DOHH2 (cell line): ENCODE data around the gene SPOUT1.
A peak's percentile ranks its signal among the peaks of the same experiment; 100 is the strongest.
"Not testable (repeated sequence)": the region's sequence is repeated elsewhere in the genome, so short reads cannot be mapped to it uniquely, and the experiment has no call there.

Experiments
- H3F3A ChIP-seq: fragments of 200-600 bp; sonication (generic), shearing (Covaris generic); 2 replicates; pipeline ENCODE4 v1.6.0; 2016; ENCODE audit warnings: antibody characterized with exemption, mild to moderate bottlenecking; ENCODE audit not compliant: control insufficient read depth, insufficient read depth
- H3K27ac ChIP-seq: fragments of 200-600 bp; sonication (generic); 2 replicates; pipeline ENCODE4 v1.5.1; 2014; ENCODE audit warnings: low read depth, mild to moderate bottlenecking, low read length, moderate library complexity
- H3K27me3 ChIP-seq: fragments of 200-600 bp; sonication (generic); 2 replicates; pipeline ENCODE4 v1.6.1; 2014; ENCODE audit warnings: mild to moderate bottlenecking, low read length, mixed read lengths; ENCODE audit not compliant: control insufficient read depth
- H3K36me3 ChIP-seq: fragments of 200-600 bp; sonication (generic); 2 replicates; pipeline ENCODE4 v1.6.1; 2014; ENCODE audit warnings: mild to moderate bottlenecking, low read length, moderate library complexity, mixed read lengths; ENCODE audit not compliant: control insufficient read depth
- H3K4me1 ChIP-seq: fragments of 200-600 bp; sonication (generic); 2 replicates; pipeline ENCODE4 v1.6.1; 2014; ENCODE audit warnings: mild to moderate bottlenecking, low read length, mixed read lengths; ENCODE audit not compliant: control insufficient read depth
- H3K4me2 ChIP-seq: fragments of 200-600 bp; sonication (generic); 2 replicates; pipeline ENCODE4 v1.6.0; 2014; ENCODE audit warnings: mild to moderate bottlenecking, low read length, moderate library complexity
- H3K4me3 ChIP-seq: fragments of 200-600 bp; sonication (generic); 2 replicates; pipeline ENCODE4 v1.5.1; 2014; ENCODE audit warnings: mild to moderate bottlenecking, low read length, mixed read lengths
- H3K79me2 ChIP-seq: fragments of 200-600 bp; sonication (generic); 2 replicates; pipeline ENCODE4 v1.6.1; 2014; ENCODE audit warnings: mild to moderate bottlenecking, low read length, mixed read lengths; ENCODE audit not compliant: control insufficient read depth
- H3K9me2 ChIP-seq: fragments of 200-600 bp; sonication (generic); replicated peaks from 2 replicates; pipeline ENCODE4 v1.6.1; 2014; ENCODE audit warnings: mild to moderate bottlenecking, low read length, mixed read lengths; ENCODE audit not compliant: control insufficient read depth
- H3K9me3 ChIP-seq: fragments of 200-600 bp; sonication (generic); 2 replicates; pipeline ENCODE4 v1.6.1; 2014; ENCODE audit warnings: antibody characterized with exemption, low read length, mixed read lengths; ENCODE audit not compliant: control insufficient read depth, insufficient read depth
- H4K20me1 ChIP-seq: fragments of 200-600 bp; sonication (generic); 2 replicates; pipeline ENCODE4 v1.6.0; 2014; ENCODE audit warnings: low read depth, mild to moderate bottlenecking, antibody characterized with exemption, low read length, moderate library complexity; ENCODE audit not compliant: control insufficient read depth, insufficient read depth
- CTCF ChIP-seq: fragments of 200-600 bp; sonication (generic); IDR thresholded peaks from one replicate; pipeline ENCODE4 v1.5.1; 2014; ENCODE audit warnings: antibody characterized with exemption, mild to moderate bottlenecking, low read depth, low read length; ENCODE audit not compliant: poor library complexity, severe bottlenecking
- EZH2phosphoT487 ChIP-seq: fragments of 200-600 bp; sonication (generic); IDR thresholded peaks from 2 replicates; pipeline ENCODE4 v1.6.1; 2017; ENCODE audit warnings: borderline replicate concordance, mild to moderate bottlenecking, antibody characterized with exemption, low read length, moderate library complexity, mixed read lengths

The SPOUT1 gene

GRCh38 chr9:128781187-128782070 lies 48.2 kb downstream of the SPOUT1 start:
- H3K9me3 ChIP-seq: peaks cover 3% of the 10 kb centered on the region; the same call in 1 of the 2 replicates
- no peak for TF ChIP-seq CTCF
- H4K20me1 ChIP-seq: no peaks in the 10 kb centered on the region
- peak overlapping the region; percentile 51 for H3K4me3 ChIP-seq
- peak overlapping the region; percentile 89 for H3K27ac ChIP-seq
- H3K4me2 ChIP-seq: peak overlapping the region; percentile 70
- H3K27me3 ChIP-seq: no peaks in the 10 kb centered on the region
- H3K4me1 ChIP-seq: peaks cover 64% of the 10 kb centered on the region
- peaks cover 25% of the 10 kb centered on the region for H3F3A ChIP-seq
- H3K79me2 ChIP-seq: no peaks in the 10 kb centered on the region
- no peaks in the 10 kb centered on the region for H3K36me3 ChIP-seq
- H3K9me2 ChIP-seq: no peaks in the 10 kb centered on the region

- H3K79me2 ChIP-seq, H3K9me3 ChIP-seq, H3K9me2 ChIP-seq, H3K4me3 ChIP-seq, H3K4me2 ChIP-seq, H4K20me1 ChIP-seq, H3K36me3 ChIP-seq, H3K27ac ChIP-seq, H3K27me3 ChIP-seq: not testable (repeated sequence)
- H3K4me1 ChIP-seq: peaks cover 64% of the 10 kb centered on the region
- peaks cover 23% of the 10 kb centered on the region for H3F3A ChIP-seq
Observed at GRCh38 chr9:128780093-128780492, 49.5 kb downstream of the SPOUT1 start.

GRCh38 chr9:128774804-128775203 lies 54.8 kb downstream of the SPOUT1 start:
- Histone ChIP-seq H3K9me2 (no peaks in the 10 kb centered on the region), H3K79me2 (peaks cover 18% of the 10 kb centered on the region), H4K20me1 (no peaks in the 10 kb centered on the region), H3K36me3 (no peaks in the 10 kb centered on the region), H3F3A (peaks cover 5% of the 10 kb centered on the region; the same call in 1 of the 2 replicates), H3K9me3 (peaks cover 8% of the 10 kb centered on the region), H3K27ac (no peak overlapping the region), H3K4me1 (peaks cover 53% of the 10 kb centered on the region), H3K27me3 (no peaks in the 10 kb centered on the region), H3K4me2 (no peak overlapping the region), H3K4me3 (no peak overlapping the region)
- no peak for TF ChIP-seq EZH2phosphoT487
- no peak for TF ChIP-seq CTCF

GRCh38 chr9:128773049-128773448 lies 56.5 kb downstream of the SPOUT1 start:
- Histone ChIP-seq H4K20me1 (no peaks in the 10 kb centered on the region), H3K79me2 (peaks cover 20% of the 10 kb centered on the region), H3K36me3 (no peaks in the 10 kb centered on the region), H3K27ac (no peak overlapping the region), H3K4me1 (peaks cover 41% of the 10 kb centered on the region), H3F3A (peaks cover 5% of the 10 kb centered on the region; the same call in 1 of the 2 replicates), H3K27me3 (no peaks in the 10 kb centered on the region), H3K4me2 (peak overlapping the region; percentile 96; the same call in 1 of the 2 replicates), H3K4me3 (no peak overlapping the region), H3K9me3 (peaks cover 8% of the 10 kb centered on the region), H3K9me2 (no peaks in the 10 kb centered on the region)
- TF ChIP-seq CTCF (no peak), EZH2phosphoT487 (no peak)
